ENCODE measurements around the gene TCF4. TPM values are rescaled to one million over a fixed set of nuclear protein-coding genes. Genes with fewer than 3 reads are reported as not detected.

Gene TCF4
- total RNA-seq, 2 experiments from 2014 or later: 0.28 to 0.45 TPM

DNA sequence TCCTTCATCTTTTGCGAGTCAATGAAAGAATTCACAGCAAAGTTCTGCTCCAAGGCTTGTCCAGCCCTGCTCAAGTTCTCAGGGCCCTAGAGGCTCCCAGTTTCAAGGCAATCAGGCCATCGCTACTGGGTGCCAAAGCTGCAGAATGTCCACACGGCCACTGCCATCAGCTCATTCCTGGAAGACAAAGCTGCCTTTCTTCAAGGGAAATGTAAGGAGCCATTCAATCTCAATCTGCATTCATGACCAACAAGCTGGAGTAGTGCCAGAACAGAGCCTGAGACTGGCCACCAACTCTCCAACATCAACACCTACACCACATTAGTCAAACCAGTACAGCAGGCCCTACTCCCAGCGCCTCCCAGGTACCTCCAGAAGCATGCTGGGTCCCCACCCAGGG is 202.2 kb downstream of the TCF4 start:
- H3K4me3 Mint-ChIP-seq: no peak overlapping the region
- no peaks in the 10 kb centered on the region for H3K9me3 Mint-ChIP-seq
- no peaks in the 10 kb centered on the region for H3K27me3 Mint-ChIP-seq
- no peaks in the 10 kb centered on the region for H3K4me1 Mint-ChIP-seq
- no peaks in the 10 kb centered on the region for H3K36me3 Mint-ChIP-seq (ENCODE audit: low read depth)
- ChIA-PET POLR2A (no interaction called here), CTCF (no interaction called here)
- no peak overlapping the region for H3K27ac Mint-ChIP-seq
- DNase-seq: no peak

DNA sequence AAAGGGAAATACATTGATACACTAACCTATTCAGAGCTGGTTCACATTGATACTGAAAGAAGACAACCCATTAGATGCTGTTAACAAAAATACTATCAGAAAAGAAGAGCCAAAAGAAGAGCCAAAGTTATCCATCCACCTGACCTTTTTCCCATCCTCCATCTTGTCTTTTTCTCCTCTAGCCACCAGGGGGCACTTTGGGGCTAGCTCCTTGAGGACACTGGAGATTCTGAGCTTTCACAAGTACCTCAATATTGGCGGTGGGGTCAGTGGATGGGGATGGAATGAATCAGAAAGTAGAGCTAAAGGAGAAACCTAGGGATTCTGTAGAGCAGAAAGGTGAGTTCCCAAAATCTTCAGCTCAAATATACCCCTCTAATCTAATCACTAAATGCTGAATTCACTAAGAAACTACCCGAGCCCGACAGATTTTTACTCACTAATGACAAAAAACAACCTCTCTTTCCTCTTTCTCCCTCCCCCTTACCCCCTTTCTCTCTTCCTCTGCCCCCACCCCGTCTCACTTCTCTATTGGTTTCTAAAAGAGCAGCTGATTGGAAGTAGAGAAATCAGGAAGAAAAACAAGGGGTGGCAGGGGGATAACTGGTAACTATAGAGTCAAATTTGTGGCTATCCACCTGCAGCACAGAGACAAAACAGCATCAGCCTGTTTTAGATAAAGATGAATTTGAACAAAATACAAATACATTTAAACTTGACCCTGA is 203.3 kb downstream of the TCF4 start:
- no peak overlapping the region for H3K27ac Mint-ChIP-seq
- no peak overlapping the region for H3K4me3 Mint-ChIP-seq
- CTCF ChIA-PET: interaction anchor here (0.6 to 1.3 kb wide), 6 partner anchors 10 to 1217 kb away, joined by 3 to 4 read pairs (median 3); no protein-coding TSS in a partner anchor
- DNase-seq: no peak
- H3K4me1 Mint-ChIP-seq: no peaks in the 10 kb centered on the region
- H3K27me3 Mint-ChIP-seq: no peaks in the 10 kb centered on the region
- H3K9me3 Mint-ChIP-seq: no peaks in the 10 kb centered on the region
- no peaks in the 10 kb centered on the region for H3K36me3 Mint-ChIP-seq (ENCODE audit: low read depth)
- POLR2A ChIA-PET: no interaction called here

DNA sequence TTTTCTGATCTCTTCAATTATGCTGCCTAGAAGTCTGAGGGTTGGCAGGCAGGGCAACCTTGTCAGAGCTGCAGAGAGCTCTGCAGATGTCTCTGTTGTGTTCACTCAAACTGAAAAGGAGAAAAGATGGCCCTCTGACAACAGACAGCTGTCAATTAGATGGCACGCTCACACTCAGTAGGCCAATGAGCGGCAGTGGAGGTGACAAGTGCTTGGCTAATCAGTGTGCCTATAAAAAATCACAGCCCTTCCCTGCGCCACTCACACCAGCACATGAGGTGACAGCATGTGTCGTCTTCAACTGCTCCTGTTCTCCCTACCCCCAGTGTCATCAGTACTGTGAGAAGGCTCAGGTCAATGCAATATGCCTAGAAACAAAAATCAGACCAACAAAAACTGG is 203.9 kb downstream of the TCF4 start:
- ChIA-PET CTCF (interaction anchor here (0.8 to 1.3 kb wide), 4 partner anchors 10 to 150 kb away, joined by 3 to 4 read pairs (median 4); no protein-coding TSS in a partner anchor), POLR2A (no interaction called here)
- Mint-ChIP-seq H3K27ac (no peak overlapping the region), H3K27me3 (no peaks in the 10 kb centered on the region), H3K4me3 (no peak overlapping the region), H3K4me1 (no peaks in the 10 kb centered on the region), H3K9me3 (no peaks in the 10 kb centered on the region), H3K36me3 (ENCODE audit: low read depth) (no peaks in the 10 kb centered on the region)
- no peak for DNase-seq

DNA sequence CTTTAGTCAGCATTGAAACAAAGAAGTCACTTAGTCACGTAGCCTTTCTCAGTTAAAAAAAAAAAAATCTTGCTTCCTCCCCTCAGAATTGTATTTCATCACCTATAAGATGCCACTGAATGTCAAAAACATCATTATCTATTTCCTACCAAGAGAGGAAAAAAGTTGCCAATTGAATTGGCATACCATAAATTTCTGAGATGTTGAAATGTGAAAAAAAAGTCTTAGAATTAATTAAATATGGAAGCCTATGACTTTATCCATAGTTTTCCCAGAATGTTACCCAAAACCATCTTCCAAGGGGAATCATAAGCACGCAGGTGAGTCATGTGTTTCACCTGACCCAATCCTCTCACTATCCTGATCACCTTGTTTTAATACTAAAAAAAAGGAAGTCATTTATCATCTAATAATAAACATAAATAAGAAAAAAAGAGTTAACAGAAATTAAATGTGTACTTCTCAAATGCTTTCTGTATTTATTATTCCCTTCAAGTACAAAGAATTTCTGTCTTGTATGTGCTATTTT is 205.7 kb downstream of the TCF4 start:
- H3K9me3 Mint-ChIP-seq: no peaks in the 10 kb centered on the region
- H3K36me3 Mint-ChIP-seq (ENCODE audit: low read depth): no peaks in the 10 kb centered on the region
- H3K27ac Mint-ChIP-seq: no peak overlapping the region
- DNase-seq: no peak
- H3K4me3 Mint-ChIP-seq: no peak overlapping the region
- no peaks in the 10 kb centered on the region for H3K27me3 Mint-ChIP-seq
- ChIA-PET CTCF (no interaction called here), POLR2A (no interaction called here)
- no peaks in the 10 kb centered on the region for H3K4me1 Mint-ChIP-seq

DNA sequence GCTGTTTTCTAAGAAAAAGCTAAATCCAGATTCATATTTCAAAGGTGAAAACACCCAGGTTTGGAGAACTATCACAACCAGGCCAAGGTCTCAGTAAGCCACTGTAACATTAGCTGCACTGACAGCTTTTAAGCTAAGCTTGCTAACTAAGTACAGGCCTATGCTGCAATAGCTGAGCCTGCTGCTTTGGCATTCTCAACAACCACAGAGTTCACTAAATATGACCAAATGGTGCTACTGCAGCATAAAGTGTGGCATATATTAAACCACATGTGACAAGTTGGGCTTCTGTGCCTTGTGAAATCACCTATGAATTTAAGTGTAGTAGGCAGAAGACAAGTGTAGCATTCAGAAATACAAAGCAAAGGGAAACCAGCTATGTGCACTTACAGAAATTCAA is 206.7 kb downstream of the TCF4 start:
- Mint-ChIP-seq H3K36me3 (ENCODE audit: low read depth) (no peaks in the 10 kb centered on the region), H3K4me1 (no peaks in the 10 kb centered on the region), H3K27me3 (no peaks in the 10 kb centered on the region), H3K9me3 (no peaks in the 10 kb centered on the region), H3K4me3 (no peak overlapping the region), H3K27ac (no peak overlapping the region)
- DNase-seq: no peak
- POLR2A ChIA-PET: no interaction called here
- CTCF ChIA-PET: interaction anchor here (1.3 kb wide), 1 partner anchor 34 kb away, joined by 4 read pairs; no protein-coding TSS in a partner anchor

DNA sequence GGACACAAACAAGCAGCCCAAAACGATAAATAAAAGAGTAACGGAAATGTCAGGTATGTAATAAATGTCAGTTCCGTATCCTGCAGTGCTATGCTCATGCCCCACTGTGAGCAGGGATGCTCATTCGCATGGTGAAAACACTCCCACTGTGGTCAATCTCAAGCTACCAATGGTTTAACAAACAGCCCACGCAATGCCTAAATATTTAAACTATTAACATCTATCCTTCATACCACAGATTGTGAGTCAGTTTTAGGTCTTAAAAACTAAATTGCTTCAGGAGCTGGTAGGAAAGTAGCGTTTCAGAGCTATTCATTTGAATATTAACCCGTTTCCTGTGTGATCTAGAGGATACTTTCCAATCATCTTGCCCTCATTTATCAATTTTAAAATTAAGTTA is 207.4 kb downstream of the TCF4 start:
- no peaks in the 10 kb centered on the region for H3K27me3 Mint-ChIP-seq
- no peaks in the 10 kb centered on the region for H3K36me3 Mint-ChIP-seq (ENCODE audit: low read depth)
- H3K4me1 Mint-ChIP-seq: no peaks in the 10 kb centered on the region
- no peak overlapping the region for H3K4me3 Mint-ChIP-seq
- no peak for DNase-seq
- ChIA-PET POLR2A (no interaction called here), CTCF (interaction anchor here (1.3 kb wide), 1 partner anchor 35 kb away, joined by 4 read pairs; no protein-coding TSS in a partner anchor)
- H3K27ac Mint-ChIP-seq: no peak overlapping the region
- no peaks in the 10 kb centered on the region for H3K9me3 Mint-ChIP-seq

DNA sequence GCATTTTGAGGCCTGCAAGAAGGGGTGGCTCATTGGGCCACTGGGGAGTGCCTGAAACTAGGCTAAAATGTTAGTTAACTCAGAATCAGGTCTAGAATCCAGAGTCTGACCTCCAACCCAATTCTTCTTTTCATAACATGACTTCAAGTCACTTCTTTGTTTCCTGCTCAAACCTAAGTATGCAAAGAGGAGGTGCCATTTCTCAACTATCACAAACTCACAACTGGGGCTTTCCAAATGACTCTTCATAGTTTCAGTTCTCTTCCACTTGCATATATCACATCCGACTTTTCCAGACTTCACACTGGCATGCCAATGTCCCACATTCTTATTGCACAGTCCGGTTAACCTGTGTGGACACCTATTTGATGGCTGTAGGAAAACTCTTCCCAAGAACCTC is 211.6 kb downstream of the TCF4 start:
- Mint-ChIP-seq H3K27ac (no peak overlapping the region), H3K4me1 (no peaks in the 10 kb centered on the region), H3K27me3 (no peaks in the 10 kb centered on the region), H3K9me3 (no peaks in the 10 kb centered on the region), H3K36me3 (ENCODE audit: low read depth) (no peaks in the 10 kb centered on the region), H3K4me3 (no peak overlapping the region)
- no peak for DNase-seq
- ChIA-PET CTCF (no interaction called here), POLR2A (no interaction called here)

DNA sequence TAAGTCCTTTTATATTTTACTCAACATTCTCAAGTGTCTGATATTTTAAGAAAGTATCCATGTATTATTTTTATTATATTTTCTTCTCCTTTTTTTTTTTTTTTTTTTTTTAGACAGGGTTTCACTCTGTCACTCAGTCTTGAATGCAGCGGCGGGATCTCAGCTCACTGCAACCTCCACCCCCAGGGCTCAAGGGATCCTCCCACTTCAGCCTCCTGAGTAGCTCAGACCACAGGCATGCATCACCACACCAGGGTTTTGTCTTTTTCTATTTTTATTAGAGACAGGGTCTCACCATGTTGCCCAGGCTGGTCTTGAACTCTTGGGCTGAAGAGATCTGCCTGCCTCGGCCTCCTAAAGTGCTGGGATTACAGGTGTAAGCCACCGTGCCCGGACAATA is 212.1 kb downstream of the TCF4 start:
- Mint-ChIP-seq H3K9me3 (no peaks in the 10 kb centered on the region), H3K4me3 (no peak overlapping the region), H3K27me3 (no peaks in the 10 kb centered on the region), H3K4me1 (no peaks in the 10 kb centered on the region), H3K36me3 (ENCODE audit: low read depth) (no peaks in the 10 kb centered on the region), H3K27ac (no peak overlapping the region)
- ChIA-PET POLR2A (no interaction called here), CTCF (no interaction called here)
- DNase-seq: no peak

DNA sequence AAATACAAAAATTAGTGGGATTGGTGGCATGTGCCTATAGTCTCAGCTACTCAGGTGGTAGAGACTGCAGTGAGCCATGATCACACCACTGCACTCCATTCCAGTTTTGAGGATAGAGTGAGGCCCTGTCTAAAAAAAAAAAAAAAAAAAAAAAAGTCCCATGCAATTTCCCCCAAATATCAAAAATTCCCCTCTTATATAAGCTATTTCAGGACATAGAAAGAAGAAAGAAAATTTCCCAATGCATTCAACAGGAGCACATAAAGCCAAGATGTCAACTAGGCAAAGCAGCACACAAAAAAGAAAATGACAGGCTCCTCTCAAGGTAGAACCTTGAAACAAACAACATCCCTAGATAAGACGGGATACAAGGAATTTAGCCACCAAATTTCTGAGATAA is 213.3 kb downstream of the TCF4 start:
- Mint-ChIP-seq H3K27ac (no peak overlapping the region), H3K4me3 (no peak overlapping the region), H3K9me3 (no peaks in the 10 kb centered on the region), H3K4me1 (no peaks in the 10 kb centered on the region), H3K36me3 (ENCODE audit: low read depth) (no peaks in the 10 kb centered on the region), H3K27me3 (no peaks in the 10 kb centered on the region)
- ChIA-PET POLR2A (no interaction called here), CTCF (no interaction called here)
- no peak for DNase-seq

DNA sequence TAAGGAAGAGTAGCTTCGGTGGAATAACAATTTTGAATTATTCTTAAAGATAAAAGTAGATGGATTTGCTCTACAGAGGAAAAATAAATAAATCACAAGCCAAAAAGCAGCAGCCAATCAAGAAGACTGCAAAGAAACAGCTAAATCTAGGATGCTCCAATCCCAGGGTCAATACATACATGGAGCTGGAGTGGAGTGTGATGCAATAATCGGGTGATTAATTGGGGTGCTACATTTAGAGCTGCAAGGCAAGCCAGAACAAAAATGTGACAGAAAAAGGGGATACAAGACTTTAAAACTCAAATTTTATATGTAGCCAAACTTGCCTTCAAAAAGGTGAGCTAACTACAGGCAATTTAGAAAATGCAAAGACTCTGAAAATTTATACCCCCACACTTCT is 215.8 kb downstream of the TCF4 start:
- H3K4me1 Mint-ChIP-seq: no peaks in the 10 kb centered on the region
- POLR2A ChIA-PET: no interaction called here
- H3K4me3 Mint-ChIP-seq: no peak overlapping the region
- H3K27me3 Mint-ChIP-seq: no peaks in the 10 kb centered on the region
- CTCF ChIA-PET: interaction anchor here (0.8 kb wide), 1 partner anchor 12 kb away, joined by 3 read pairs; no protein-coding TSS in a partner anchor
- H3K27ac Mint-ChIP-seq: no peak overlapping the region
- no peaks in the 10 kb centered on the region for H3K36me3 Mint-ChIP-seq (ENCODE audit: low read depth)
- DNase-seq: no peak
- peaks cover 4% of the 10 kb centered on the region for H3K9me3 Mint-ChIP-seq

DNA sequence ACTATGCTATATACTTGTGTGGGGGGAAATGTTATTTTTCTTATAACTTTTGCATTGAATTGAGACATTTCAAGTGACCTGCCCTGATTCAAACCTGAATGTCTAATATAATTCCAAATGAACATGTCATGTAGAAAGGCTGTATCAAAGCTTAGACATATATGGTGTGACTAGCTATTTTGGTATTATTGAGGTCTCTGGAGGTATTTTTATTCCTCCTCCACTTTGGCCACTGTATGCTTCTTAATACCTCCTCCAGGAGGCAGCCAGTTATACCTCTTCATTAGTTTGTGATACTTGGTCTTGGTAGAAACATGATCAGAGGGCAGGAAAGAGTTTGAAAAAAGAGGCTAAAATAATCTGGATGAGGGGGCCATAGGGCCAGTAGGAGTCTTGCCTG is 217.1 kb downstream of the TCF4 start:
- Mint-ChIP-seq H3K4me1 (no peaks in the 10 kb centered on the region), H3K27ac (no peak overlapping the region), H3K36me3 (ENCODE audit: low read depth) (no peaks in the 10 kb centered on the region), H3K9me3 (peaks cover 4% of the 10 kb centered on the region), H3K27me3 (no peaks in the 10 kb centered on the region), H3K4me3 (no peak overlapping the region)
- POLR2A ChIA-PET: no interaction called here
- DNase-seq: no peak
- CTCF ChIA-PET: no interaction called here

DNA sequence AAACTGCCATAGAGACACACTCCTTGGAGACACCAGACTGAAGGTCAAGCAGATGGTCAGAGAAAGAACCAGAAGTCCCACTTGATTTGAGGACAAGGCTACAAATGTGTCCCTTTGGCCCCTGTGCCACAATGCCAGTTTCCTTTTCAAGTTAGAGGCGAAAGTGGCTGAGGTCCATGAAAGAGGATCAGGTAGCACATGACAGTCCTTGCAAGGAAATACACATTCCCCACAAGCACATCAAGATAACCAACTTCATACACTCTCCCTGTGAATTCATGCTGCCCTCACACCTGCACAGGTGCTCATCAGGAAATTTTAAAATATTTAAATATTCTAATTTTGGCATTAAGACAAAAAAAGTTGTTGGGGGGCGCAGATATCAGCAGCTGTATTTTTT is 218.6 kb downstream of the TCF4 start:
- CTCF ChIA-PET: no interaction called here

DNA sequence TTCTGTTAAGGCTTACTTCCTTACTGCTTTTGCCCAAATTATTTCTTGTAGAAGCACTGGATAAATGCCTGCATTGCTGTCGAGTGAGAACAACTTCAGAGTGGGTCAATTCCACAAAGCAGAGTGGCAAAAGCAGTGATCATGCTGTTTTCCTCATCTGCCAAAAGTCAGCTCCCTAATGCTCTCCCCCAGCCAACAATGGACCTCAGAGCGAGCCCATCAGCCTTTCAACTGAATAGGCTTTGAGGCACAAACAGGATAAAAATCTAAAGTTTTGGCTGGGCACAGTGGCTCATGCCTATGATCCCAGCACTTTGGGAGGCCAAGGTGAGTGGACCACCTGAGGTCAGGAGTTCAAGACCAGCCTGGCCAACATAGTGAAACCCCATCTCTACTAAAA is 222.7 kb downstream of the TCF4 start:
- Mint-ChIP-seq H3K36me3 (ENCODE audit: low read depth) (no peaks in the 10 kb centered on the region), H3K4me3 (no peak overlapping the region), H3K27ac (no peak overlapping the region), H3K27me3 (peaks cover 3% of the 10 kb centered on the region), H3K4me1 (no peaks in the 10 kb centered on the region), H3K9me3 (peaks cover 8% of the 10 kb centered on the region)
- no peak for DNase-seq
- ChIA-PET CTCF (no interaction called here), POLR2A (no interaction called here)

More for the DNA sequence above, 218.6 kb downstream of the TCF4 start:
- H3K9me3 Mint-ChIP-seq: peaks cover 4% of the 10 kb centered on the region
- no peak overlapping the region for H3K27ac Mint-ChIP-seq
- no peaks in the 10 kb centered on the region for H3K36me3 Mint-ChIP-seq (ENCODE audit: low read depth)
- POLR2A ChIA-PET: no interaction called here
- H3K4me3 Mint-ChIP-seq: no peak overlapping the region
- no peak for DNase-seq
- no peaks in the 10 kb centered on the region for H3K27me3 Mint-ChIP-seq
- H3K4me1 Mint-ChIP-seq: no peaks in the 10 kb centered on the region

DNA sequence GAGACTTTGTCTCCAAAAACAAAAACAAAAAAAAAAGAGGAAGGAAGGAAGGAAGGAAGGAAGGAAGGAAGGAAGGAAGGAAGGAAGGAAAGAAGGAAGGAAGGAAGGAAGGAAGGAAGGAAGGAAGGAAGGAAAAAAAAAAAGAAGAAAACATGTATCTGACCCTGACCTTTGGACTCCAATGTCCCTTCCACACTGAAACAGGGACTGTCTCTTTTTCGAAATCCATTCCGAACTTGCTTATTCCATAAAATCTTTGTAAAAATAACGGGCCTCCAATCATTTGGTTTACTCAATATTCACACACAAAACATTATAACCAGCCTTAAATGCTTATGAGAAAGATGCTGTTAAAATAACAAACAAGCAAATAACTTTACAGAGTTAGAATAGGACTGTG is 225.7 kb downstream of the TCF4 start:
- H3K36me3 Mint-ChIP-seq (ENCODE audit: low read depth): no peaks in the 10 kb centered on the region
- H3K9me3 Mint-ChIP-seq: peaks cover 4% of the 10 kb centered on the region
- DNase-seq: no peak
- H3K4me3 Mint-ChIP-seq: no peak overlapping the region
- H3K27me3 Mint-ChIP-seq: peaks cover 3% of the 10 kb centered on the region
- H3K27ac Mint-ChIP-seq: no peak overlapping the region
- no peaks in the 10 kb centered on the region for H3K4me1 Mint-ChIP-seq
- ChIA-PET CTCF (no interaction called here), POLR2A (no interaction called here)

Measured in activated CD4-positive, alpha-beta memory T cell treated with anti-CD3 and anti-CD28 coated beads, Interleukin-2, amount 10 ng/mL, durations not matched to agents 7 days and 5 days (primary cell).